ENCODE results near the gene COPS6. TPM values are rescaled to one million over a fixed set of nuclear protein-coding genes. Genes with fewer than 3 reads are reported as not detected.
A peak's percentile ranks its signal among the peaks of the same experiment; 100 is the strongest.

Gene COPS6
- 100 to 1,000 TPM in 1 of 2 donors, 10 to 100 TPM in 1; 86.7 to 119 TPM for polyA plus RNA-seq

- Histone ChIP-seq H3K27me3 (ENCODE audit: control insufficient read depth in 1 of 2, insufficient read depth in 2 of 2, low read length in 2 of 2) (no peaks in the 10 kb centered on the region), H3K9me3 (ENCODE audit: control insufficient read depth in 2 of 2, insufficient read depth in 1 of 2, low read depth in 1 of 2, low read length in 1 of 2) (no peaks in the 10 kb centered on the region), H3K4me3 (ENCODE audit: low read depth in 1 of 2, low read length in 2 of 2) (peak within 1 kb of the TSS; percentile 84 to 94), H3K36me3 (ENCODE audit: control insufficient read depth in 2 of 2, insufficient read depth in 2 of 2, low read length in 1 of 2) (peaks cover 10 to 31% of the 10 kb centered on the region in 2 donors), H3K27ac (ENCODE audit: low read depth in 2 of 2, low read length in 1 of 2) (peak within 1 kb of the TSS; percentile 86 to 90), H3K4me1 (ENCODE audit: control insufficient read depth in 2 of 2, insufficient read depth in 2 of 2, low read length in 1 of 2) (peaks cover 0 to 4% of the 10 kb centered on the region in 2 donors)
- 0 to 1% methylated on average over 66 to 68 of the region's 68 CpGs for WGBS, 2 donors
Measured at GRCh38 chr7:100088621-100089457, at the start of gene COPS6. COPS6 (plus strand) TSS chr7:100088969; CDS start chr7:100088991, 22 bp downstream.

- Histone ChIP-seq H3K27me3 (ENCODE audit: control insufficient read depth in 1 of 2, insufficient read depth in 2 of 2, low read length in 2 of 2) (no peaks in the 10 kb centered on the region), H3K9me3 (ENCODE audit: control insufficient read depth in 2 of 2, insufficient read depth in 1 of 2, low read depth in 1 of 2, low read length in 1 of 2) (no peaks in the 10 kb centered on the region), H3K4me1 (ENCODE audit: control insufficient read depth in 2 of 2, insufficient read depth in 2 of 2, low read length in 1 of 2) (no peaks in the 10 kb centered on the region), H3K4me3 (ENCODE audit: low read depth in 1 of 2, low read length in 2 of 2) (no peak overlapping the region), H3K27ac (ENCODE audit: low read depth in 2 of 2, low read length in 1 of 2) (peak overlapping the region in 1 of 2 donors; percentile 1), H3K36me3 (ENCODE audit: control insufficient read depth in 2 of 2, insufficient read depth in 2 of 2, low read length in 1 of 2) (peaks cover 2 to 5% of the 10 kb centered on the region in 2 donors)
- WGBS, 2 donors: 66 to 76% methylated on average over 7 of the region's 7 CpGs
Measured at GRCh38 chr7:100040575-100040974, 48.2 kb upstream of the COPS6 start.

GRCh38 chr7:100044718-100045117 lies 44.1 kb upstream of the COPS6 start:
- WGBS, 2 donors: 31 to 33% methylated on average over 6 of the region's 6 CpGs
- Histone ChIP-seq H3K36me3 (ENCODE audit: control insufficient read depth in 2 of 2, insufficient read depth in 2 of 2, low read length in 1 of 2) (no peaks in the 10 kb centered on the region), H3K4me1 (ENCODE audit: control insufficient read depth in 2 of 2, insufficient read depth in 2 of 2, low read length in 1 of 2) (no peaks in the 10 kb centered on the region), H3K4me3 (ENCODE audit: low read depth in 1 of 2, low read length in 2 of 2) (no peak overlapping the region), H3K27ac (ENCODE audit: low read depth in 2 of 2, low read length in 1 of 2) (no peak overlapping the region), H3K9me3 (ENCODE audit: control insufficient read depth in 2 of 2, insufficient read depth in 1 of 2, low read depth in 1 of 2, low read length in 1 of 2) (no peaks in the 10 kb centered on the region), H3K27me3 (ENCODE audit: control insufficient read depth in 1 of 2, insufficient read depth in 2 of 2, low read length in 2 of 2) (no peaks in the 10 kb centered on the region)

GRCh38 chr7:100048680-100049079 lies 40.1 kb upstream of the COPS6 start:
- Histone ChIP-seq H3K9me3 (ENCODE audit: control insufficient read depth in 2 of 2, insufficient read depth in 1 of 2, low read depth in 1 of 2, low read length in 1 of 2) (no peaks in the 10 kb centered on the region), H3K27ac (ENCODE audit: low read depth in 2 of 2, low read length in 1 of 2) (no peak overlapping the region), H3K4me1 (ENCODE audit: control insufficient read depth in 2 of 2, insufficient read depth in 2 of 2, low read length in 1 of 2) (no peaks in the 10 kb centered on the region), H3K36me3 (ENCODE audit: control insufficient read depth in 2 of 2, insufficient read depth in 2 of 2, low read length in 1 of 2) (no peaks in the 10 kb centered on the region), H3K27me3 (ENCODE audit: control insufficient read depth in 1 of 2, insufficient read depth in 2 of 2, low read length in 2 of 2) (no peaks in the 10 kb centered on the region), H3K4me3 (ENCODE audit: low read depth in 1 of 2, low read length in 2 of 2) (no peak overlapping the region)
- WGBS, 2 donors: 71 to 82% methylated on average over 4 of the region's 4 CpGs

- Histone ChIP-seq H3K9me3 (ENCODE audit: control insufficient read depth in 2 of 2, insufficient read depth in 1 of 2, low read depth in 1 of 2, low read length in 1 of 2) (no peaks in the 10 kb centered on the region), H3K4me3 (ENCODE audit: low read depth in 1 of 2, low read length in 2 of 2) (peak within 1 kb of the TSS; percentile 58 to 86), H3K36me3 (ENCODE audit: control insufficient read depth in 2 of 2, insufficient read depth in 2 of 2, low read length in 1 of 2) (no peaks in the 10 kb centered on the region), H3K4me1 (ENCODE audit: control insufficient read depth in 2 of 2, insufficient read depth in 2 of 2, low read length in 1 of 2) (no peaks in the 10 kb centered on the region), H3K27me3 (ENCODE audit: control insufficient read depth in 1 of 2, insufficient read depth in 2 of 2, low read length in 2 of 2) (no peaks in the 10 kb centered on the region), H3K27ac (ENCODE audit: low read depth in 2 of 2, low read length in 1 of 2) (peak within 1 kb of the TSS; percentile 92 to 99)
- 1% methylated on average over 46 to 47 of the region's 47 CpGs for WGBS, 2 donors
Measured at GRCh38 chr7:100049441-100050291, 39.1 kb upstream of the COPS6 start, which contains the start of gene ZSCAN21. ZSCAN21 (plus strand) TSS chr7:100049774; CDS start chr7:100057007, 7,233 bp downstream.

GRCh38 chr7:100051611-100052010 lies 37.2 kb upstream of the COPS6 start:
- Histone ChIP-seq H3K4me1 (ENCODE audit: control insufficient read depth in 2 of 2, insufficient read depth in 2 of 2, low read length in 1 of 2) (no peaks in the 10 kb centered on the region), H3K27ac (ENCODE audit: low read depth in 2 of 2, low read length in 1 of 2) (no peak overlapping the region), H3K27me3 (ENCODE audit: control insufficient read depth in 1 of 2, insufficient read depth in 2 of 2, low read length in 2 of 2) (no peaks in the 10 kb centered on the region), H3K36me3 (ENCODE audit: control insufficient read depth in 2 of 2, insufficient read depth in 2 of 2, low read length in 1 of 2) (no peaks in the 10 kb centered on the region), H3K9me3 (ENCODE audit: control insufficient read depth in 2 of 2, insufficient read depth in 1 of 2, low read depth in 1 of 2, low read length in 1 of 2) (no peaks in the 10 kb centered on the region), H3K4me3 (ENCODE audit: low read depth in 1 of 2, low read length in 2 of 2) (no peak overlapping the region)
- WGBS, 2 donors: 68 to 86% methylated on average over 3 of the region's 3 CpGs

- no peaks in the 10 kb centered on the region for H3K9me3 ChIP-seq (ENCODE audit: control insufficient read depth in 2 of 2, insufficient read depth in 1 of 2, low read depth in 1 of 2, low read length in 1 of 2)
Measured at GRCh38 chr7:100053215-100053614, 35.6 kb upstream of the COPS6 start.

GRCh38 chr7:100057006-100057405 lies 31.8 kb upstream of the COPS6 start:
- WGBS, 2 donors: 93 to 95% methylated on average over 10 of the region's 10 CpGs

More at GRCh38 chr7:100053215-100053614, 35.6 kb upstream of the COPS6 start:
- no peak overlapping the region for H3K27ac ChIP-seq (ENCODE audit: low read depth in 2 of 2, low read length in 1 of 2)
- no peak overlapping the region for H3K4me3 ChIP-seq (ENCODE audit: low read depth in 1 of 2, low read length in 2 of 2)
- 30 to 42% methylated on average over 3 of the region's 3 CpGs for WGBS, 2 donors
- H3K27me3 ChIP-seq (ENCODE audit: control insufficient read depth in 1 of 2, insufficient read depth in 2 of 2, low read length in 2 of 2): no peaks in the 10 kb centered on the region
- peaks cover 0 to 2% of the 10 kb centered on the region in 2 donors for H3K4me1 ChIP-seq (ENCODE audit: control insufficient read depth in 2 of 2, insufficient read depth in 2 of 2, low read length in 1 of 2)
- H3K36me3 ChIP-seq (ENCODE audit: control insufficient read depth in 2 of 2, insufficient read depth in 2 of 2, low read length in 1 of 2): peaks cover 6 to 7% of the 10 kb centered on the region in 2 donors

GRCh38 chr7:100059251-100059739 lies 29.5 kb upstream of the COPS6 start:
- 90 to 93% methylated on average over 5 of the region's 5 CpGs for WGBS, 2 donors
- H3K36me3 ChIP-seq (ENCODE audit: control insufficient read depth in 2 of 2, insufficient read depth in 2 of 2, low read length in 1 of 2): peaks cover 13 to 17% of the 10 kb centered on the region in 2 donors
- no peak overlapping the region for H3K4me3 ChIP-seq (ENCODE audit: low read depth in 1 of 2, low read length in 2 of 2)
- no peaks in the 10 kb centered on the region for H3K9me3 ChIP-seq (ENCODE audit: control insufficient read depth in 2 of 2, insufficient read depth in 1 of 2, low read depth in 1 of 2, low read length in 1 of 2)
- peaks cover 0 to 2% of the 10 kb centered on the region in 2 donors for H3K4me1 ChIP-seq (ENCODE audit: control insufficient read depth in 2 of 2, insufficient read depth in 2 of 2, low read length in 1 of 2)
- H3K27me3 ChIP-seq (ENCODE audit: control insufficient read depth in 1 of 2, insufficient read depth in 2 of 2, low read length in 2 of 2): no peaks in the 10 kb centered on the region
- no peak overlapping the region for H3K27ac ChIP-seq (ENCODE audit: low read depth in 2 of 2, low read length in 1 of 2)

More at GRCh38 chr7:100057006-100057405, 31.8 kb upstream of the COPS6 start:
- no peaks in the 10 kb centered on the region for H3K9me3 ChIP-seq (ENCODE audit: control insufficient read depth in 2 of 2, insufficient read depth in 1 of 2, low read depth in 1 of 2, low read length in 1 of 2)
- H3K27ac ChIP-seq (ENCODE audit: low read depth in 2 of 2, low read length in 1 of 2): no peak overlapping the region
- peaks cover 0 to 2% of the 10 kb centered on the region in 2 donors for H3K4me1 ChIP-seq (ENCODE audit: control insufficient read depth in 2 of 2, insufficient read depth in 2 of 2, low read length in 1 of 2)
- peaks cover 8 to 13% of the 10 kb centered on the region in 2 donors for H3K36me3 ChIP-seq (ENCODE audit: control insufficient read depth in 2 of 2, insufficient read depth in 2 of 2, low read length in 1 of 2)
- no peaks in the 10 kb centered on the region for H3K27me3 ChIP-seq (ENCODE audit: control insufficient read depth in 1 of 2, insufficient read depth in 2 of 2, low read length in 2 of 2)
- H3K4me3 ChIP-seq (ENCODE audit: low read depth in 1 of 2, low read length in 2 of 2): no peak overlapping the region
